Activated CD4-positive, alpha-beta T cell treated with anti-CD3 and anti-CD28 coated beads for 36 hours (primary cell): ENCODE results near the gene SLC6A12. TPM values are rescaled to one million over a fixed set of nuclear protein-coding genes. Genes with fewer than 3 reads are reported as not detected.

ENCODE experiments used
- ATAC-seq: fragments of 200-7000 bp; cut with Tn5 transposase; one replicate; pipeline ENCODE4 v1.10.0; 2021; ENCODE audit warnings: mild to moderate bottlenecking, moderate library complexity
- CTCF ChIA-PET: fragments of 350-600 bp; sonication (Branson Sonifier 250); formaldehyde crosslinking; loops from one replicate; lab custom pipeline; 2021; ENCODE audit warnings: antibody characterized with exemption; lab: Charles Lee
- POLR2A ChIA-PET: fragments of 350-600 bp; sonication (Branson Sonifier 250); formaldehyde crosslinking; loops from one replicate; lab custom pipeline; 2021; ENCODE audit warnings: antibody characterized with exemption, inconsistent platforms; lab: Charles Lee
- DNase-seq: peaks from one replicate; pipeline ENCODE4 v3.0.0-alpha.2; 2020
- H3K27ac Mint-ChIP-seq: one replicate; pipeline ENCODE4 v1.8.0; 2021; ENCODE audit warnings: mixed read lengths
- H3K27me3 Mint-ChIP-seq: one replicate; pipeline ENCODE4 v1.8.0; 2021; ENCODE audit warnings: mixed read lengths
- H3K36me3 Mint-ChIP-seq: one replicate; pipeline ENCODE4 v1.8.0; 2021; ENCODE audit warnings: low read depth, mixed read lengths
- H3K4me1 Mint-ChIP-seq: one replicate; pipeline ENCODE4 v1.8.0; 2021; ENCODE audit warnings: mixed read lengths
- H3K4me3 Mint-ChIP-seq: one replicate; pipeline ENCODE4 v1.8.0; 2021; ENCODE audit warnings: mild to moderate bottlenecking, moderate library complexity, mixed read lengths
- H3K9me3 Mint-ChIP-seq: one replicate; pipeline ENCODE4 v1.8.0; 2021; ENCODE audit warnings: low read depth, mixed read lengths
- intact Hi-C, 2 experiments: fragments of 100-400 bp; cut with DNase I in 1 of 2; cut with micrococcal nuclease in 1 of 2; formaldehyde crosslinking; loops; one replicate each; pipeline versions ENCODE4 v1.14.2 to v1.15.1; 2022 to 2024; cut with DNase I, micrococcal nuclease
- total RNA-seq, 2 experiments: library from RNA; stranded (reverse); gene quantifications; one replicate each; pipeline ENCODE4 v1.2.3, GENCODE V29; 2021

SLC6A12 gene
- total RNA-seq, 2 experiments from 2014 or later: 0.35 to 0.37 TPM

DNA sequence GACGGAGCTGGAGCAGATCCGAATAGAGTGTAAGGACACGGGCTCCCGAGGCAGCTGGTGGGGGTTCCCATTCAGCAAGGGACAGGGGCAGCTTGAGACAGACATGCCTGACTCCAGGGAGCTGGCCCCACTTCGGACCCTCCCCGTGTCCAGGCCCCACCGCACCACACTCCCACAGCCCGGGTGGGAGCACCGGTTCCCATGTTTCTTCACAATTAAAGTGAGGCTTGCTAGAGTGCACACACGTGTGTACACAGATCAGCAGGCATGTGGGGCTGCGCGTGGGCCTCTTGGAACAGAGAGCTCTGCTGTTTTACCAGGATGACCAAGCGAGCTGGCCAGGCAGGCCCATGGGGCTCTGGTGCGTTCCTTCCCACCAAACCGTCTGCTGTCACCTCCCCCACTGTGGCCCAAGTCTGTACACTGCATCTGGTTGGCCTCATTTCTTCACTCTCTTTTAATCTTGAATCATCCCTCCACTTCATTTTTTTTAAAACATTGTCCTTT lies 48.0 kb downstream of the SLC6A12 start:
- H3K27me3 Mint-ChIP-seq: no peaks in the 10 kb centered on the region
- intact Hi-C loops: no loop called here
- H3K4me3 Mint-ChIP-seq: no peak overlapping the region
- H3K9me3 Mint-ChIP-seq: no peaks in the 10 kb centered on the region
- DNase-seq: no peak
- CTCF ChIA-PET: no interaction called here
- H3K4me1 Mint-ChIP-seq: peaks cover 10% of the 10 kb centered on the region
- POLR2A ChIA-PET: no interaction called here
- H3K27ac Mint-ChIP-seq: no peak overlapping the region
- no peaks in the 10 kb centered on the region for H3K36me3 Mint-ChIP-seq
- no peak for ATAC-seq

DNA sequence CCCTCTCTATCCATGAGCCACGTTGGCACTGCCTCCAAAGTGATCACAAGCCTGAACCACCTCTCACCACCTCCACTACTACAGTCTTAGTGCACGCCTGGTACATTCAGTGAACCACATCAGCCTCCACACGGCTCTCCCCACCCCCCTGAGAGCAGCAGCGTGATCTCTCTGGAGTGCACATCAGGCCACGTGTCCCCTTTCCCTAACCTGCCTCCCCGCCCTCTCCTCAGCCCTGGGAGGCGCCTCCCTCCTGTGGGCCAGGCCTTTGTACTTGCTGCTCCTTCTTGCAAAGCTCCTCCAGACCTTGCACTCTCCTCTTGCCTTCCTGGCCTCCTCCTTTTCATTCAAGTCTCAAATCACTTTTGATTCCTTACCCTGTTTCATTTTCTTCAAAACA lies 49.8 kb downstream of the SLC6A12 start:
- Mint-ChIP-seq H3K4me1 (peaks cover 6% of the 10 kb centered on the region), H3K27me3 (no peaks in the 10 kb centered on the region), H3K27ac (no peak overlapping the region), H3K9me3 (no peaks in the 10 kb centered on the region), H3K4me3 (no peak overlapping the region), H3K36me3 (no peaks in the 10 kb centered on the region)
- intact Hi-C loops: no loop called here
- DNase-seq (no peak), ATAC-seq (no peak)
- ChIA-PET POLR2A (no interaction called here), CTCF (no interaction called here)

DNA sequence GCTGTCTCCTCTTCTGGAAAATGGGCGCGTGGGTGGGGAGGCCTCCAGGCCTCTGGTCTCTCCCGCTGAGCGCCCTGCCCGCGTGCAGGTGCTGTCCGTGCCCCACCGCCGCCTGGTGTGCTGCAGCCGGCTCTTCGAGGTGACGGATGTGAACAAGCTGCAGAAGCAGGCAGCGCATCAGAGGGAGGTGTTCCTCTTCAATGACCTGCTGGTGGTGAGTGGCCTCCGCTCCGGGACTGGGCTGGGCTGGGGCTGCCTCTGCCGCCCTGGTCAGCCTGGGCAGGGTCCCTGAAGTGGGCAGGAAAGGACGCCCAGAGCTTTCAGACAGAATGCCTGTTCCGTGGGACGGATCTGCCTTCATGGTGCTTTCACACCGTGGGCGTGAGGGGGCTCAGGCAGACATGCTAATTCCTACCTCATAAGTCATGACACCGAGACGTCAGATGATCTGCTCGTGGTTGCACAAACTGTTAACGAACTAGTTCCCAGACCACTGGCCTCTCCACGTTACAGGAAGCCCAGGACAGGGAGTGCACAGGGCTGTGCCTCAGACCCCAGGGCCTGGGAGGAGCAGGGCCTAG lies 50.5 kb downstream of the SLC6A12 start:
- H3K27ac Mint-ChIP-seq: no peak overlapping the region
- CTCF ChIA-PET: no interaction called here

DNA sequence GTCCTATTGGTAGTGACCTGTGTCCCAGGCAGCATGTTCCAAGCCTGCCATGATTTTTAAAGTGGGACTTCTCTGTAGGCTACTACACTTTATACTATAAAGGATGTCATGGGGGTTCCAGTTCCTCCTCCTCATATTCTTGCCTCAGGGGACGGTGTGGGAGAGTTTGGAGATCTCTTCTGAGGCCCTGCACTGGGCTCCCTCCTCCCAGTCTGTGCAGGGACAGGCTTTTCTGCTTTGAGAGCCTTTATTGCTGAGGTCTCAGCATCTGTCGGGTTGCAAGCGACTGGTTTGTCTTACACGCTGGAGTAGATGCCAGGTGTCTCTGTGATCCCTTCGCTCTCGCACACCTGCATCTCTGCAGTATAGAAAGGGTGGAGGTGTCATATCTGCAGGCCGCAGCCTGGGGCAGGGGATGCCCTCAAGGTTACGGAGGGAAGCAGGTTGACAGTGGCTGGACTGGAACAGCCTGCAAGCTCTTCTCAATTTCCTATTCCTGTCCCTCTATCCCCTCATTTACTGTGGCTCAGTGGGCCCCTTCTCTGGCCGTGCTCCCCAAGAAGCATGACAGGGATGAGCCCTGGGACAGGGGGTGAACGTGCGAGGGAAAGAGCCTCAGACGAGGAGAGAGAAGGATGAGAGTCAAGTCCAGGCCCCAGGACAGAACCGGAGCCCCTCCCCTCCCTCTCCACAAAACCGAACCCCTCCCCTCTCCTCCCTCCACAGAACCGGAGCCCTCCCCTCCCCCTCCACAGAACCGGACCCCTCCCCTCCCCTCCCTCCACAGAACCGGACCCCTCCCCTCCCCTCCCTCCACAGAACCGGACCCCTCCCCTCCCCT lies 51.3 kb downstream of the SLC6A12 start:
- H3K4me1 Mint-ChIP-seq: no peaks in the 10 kb centered on the region
- no peak overlapping the region for H3K27ac Mint-ChIP-seq
- ATAC-seq (no peak), DNase-seq (no peak)
- intact Hi-C loops: no loop called here
- no peak overlapping the region for H3K4me3 Mint-ChIP-seq
- H3K36me3 Mint-ChIP-seq: no peaks in the 10 kb centered on the region
- H3K27me3 Mint-ChIP-seq: no peaks in the 10 kb centered on the region
- ChIA-PET CTCF (no interaction called here), POLR2A (no interaction called here)
- no peaks in the 10 kb centered on the region for H3K9me3 Mint-ChIP-seq

More for the DNA sequence above, 50.5 kb downstream of the SLC6A12 start:
- no peak for DNase-seq
- H3K27me3 Mint-ChIP-seq: no peaks in the 10 kb centered on the region
- no peak for ATAC-seq
- no peaks in the 10 kb centered on the region for H3K9me3 Mint-ChIP-seq
- H3K36me3 Mint-ChIP-seq: no peaks in the 10 kb centered on the region
- H3K4me3 Mint-ChIP-seq: no peak overlapping the region
- intact Hi-C loops: no loop called here
- POLR2A ChIA-PET: no interaction called here
- no peaks in the 10 kb centered on the region for H3K4me1 Mint-ChIP-seq

DNA sequence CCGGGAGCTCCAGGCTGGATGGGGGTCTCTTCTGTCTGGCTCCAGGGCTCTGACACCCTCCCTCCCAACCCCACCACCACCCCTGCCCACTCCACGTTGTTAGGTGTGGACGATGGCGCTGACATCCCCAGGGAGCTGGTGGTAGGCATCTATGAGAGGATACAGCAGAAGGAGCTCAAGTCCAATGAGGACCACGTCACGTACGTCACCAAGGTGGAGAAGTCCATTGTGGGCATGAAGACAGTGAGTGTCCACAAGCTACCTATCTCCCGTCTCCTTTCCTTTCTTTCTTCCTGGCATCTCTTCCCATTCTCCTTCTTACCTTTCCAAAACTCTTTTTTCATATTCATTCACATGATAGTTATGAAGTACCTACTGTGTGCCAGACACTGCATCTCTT lies 52.1 kb downstream of the SLC6A12 start:
- DNase-seq (no peak), ATAC-seq (no peak)
- intact Hi-C loops: no loop called here
- Mint-ChIP-seq H3K27ac (no peak overlapping the region), H3K9me3 (no peaks in the 10 kb centered on the region), H3K4me3 (no peak overlapping the region), H3K36me3 (no peaks in the 10 kb centered on the region), H3K27me3 (no peaks in the 10 kb centered on the region), H3K4me1 (no peaks in the 10 kb centered on the region)
- ChIA-PET CTCF (no interaction called here), POLR2A (no interaction called here)

DNA sequence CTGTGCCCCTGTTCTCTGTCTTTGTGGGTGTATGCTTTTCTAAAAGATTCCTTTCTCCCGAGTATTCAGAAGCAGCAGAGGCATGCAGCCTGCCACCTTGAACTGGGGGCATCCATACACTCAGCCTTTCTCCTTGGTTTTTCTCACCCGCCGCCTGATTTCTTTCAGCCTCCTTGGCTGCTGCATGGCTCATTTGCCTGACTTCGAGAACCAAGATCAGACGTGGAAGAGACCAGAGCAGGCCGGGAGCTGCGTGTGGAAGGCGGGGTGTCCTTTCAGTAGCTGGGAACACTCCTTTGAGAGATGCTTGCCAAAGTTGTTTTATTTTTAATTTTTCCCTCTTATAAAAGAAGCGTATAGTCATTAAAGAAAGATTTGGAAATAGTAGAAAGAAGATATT lies 53.1 kb downstream of the SLC6A12 start:
- DNase-seq (no peak), ATAC-seq (no peak)
- Mint-ChIP-seq H3K36me3 (no peaks in the 10 kb centered on the region), H3K4me1 (no peaks in the 10 kb centered on the region), H3K9me3 (no peaks in the 10 kb centered on the region), H3K4me3 (no peak overlapping the region), H3K27me3 (no peaks in the 10 kb centered on the region), H3K27ac (no peak overlapping the region)
- POLR2A ChIA-PET: no interaction called here
- intact Hi-C loops: no loop called here
- CTCF ChIA-PET: no interaction called here

DNA sequence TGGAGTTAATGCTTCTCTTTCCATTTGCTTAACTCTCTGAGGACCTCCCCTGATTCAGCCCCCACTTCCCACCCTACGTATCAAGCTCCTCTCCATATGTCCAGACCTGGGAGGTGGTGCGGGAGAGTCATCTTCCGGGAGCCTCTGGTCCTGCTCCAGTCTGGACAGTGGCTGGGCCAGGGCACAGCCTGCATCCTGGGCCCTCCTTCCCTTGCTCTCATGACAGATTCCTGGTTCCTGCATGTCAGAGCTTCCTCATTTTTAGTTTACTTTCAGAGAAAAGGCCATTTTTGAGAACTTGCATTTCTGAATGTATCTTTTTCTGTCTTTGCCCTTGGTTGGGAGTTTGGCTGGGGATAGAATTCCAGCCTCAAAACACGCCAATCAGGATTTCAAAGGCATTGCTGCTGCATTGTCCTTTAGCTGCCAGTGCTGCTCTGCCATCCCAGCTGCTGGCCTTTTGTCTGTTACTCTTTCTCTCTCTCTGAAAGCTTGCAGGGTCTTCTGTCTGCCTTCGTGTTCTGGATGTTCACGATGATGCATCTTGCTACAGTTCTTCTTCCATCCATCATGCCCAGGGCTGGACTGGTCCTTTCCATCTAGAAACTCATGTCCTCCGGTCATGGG lies 54.7 kb downstream of the SLC6A12 start:
- Mint-ChIP-seq H3K27me3 (no peaks in the 10 kb centered on the region), H3K4me1 (no peaks in the 10 kb centered on the region), H3K27ac (no peak overlapping the region), H3K9me3 (no peaks in the 10 kb centered on the region), H3K36me3 (no peaks in the 10 kb centered on the region), H3K4me3 (no peak overlapping the region)
- DNase-seq (no peak), ATAC-seq (no peak)
- intact Hi-C loops: no loop called here
- ChIA-PET CTCF (interaction anchor here (0.8 to 1.3 kb wide), 2 partner anchors 21 to 52 kb away, joined by 3 read pairs; no protein-coding TSS in a partner anchor), POLR2A (no interaction called here)

DNA sequence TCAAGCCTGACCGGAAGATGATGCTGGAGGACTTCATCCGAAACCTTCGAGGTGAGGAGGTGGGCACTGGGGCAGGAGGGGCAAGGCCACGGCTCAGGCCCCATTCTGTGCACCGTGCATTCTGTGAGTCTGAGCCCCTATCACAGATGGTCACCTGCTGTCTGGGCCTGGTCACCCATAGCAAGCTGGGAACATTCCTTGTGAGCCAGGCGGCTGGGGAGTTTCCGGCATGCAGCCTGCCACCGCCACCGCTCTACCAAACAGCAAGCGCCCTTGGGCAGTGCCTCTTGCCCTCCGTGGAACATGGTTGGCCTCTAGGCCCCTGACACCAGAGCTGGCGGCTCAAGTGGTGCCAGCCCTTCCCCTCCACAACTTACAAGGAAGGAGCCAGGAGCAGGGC lies 56.3 kb downstream of the SLC6A12 start:
- ATAC-seq: no peak
- intact Hi-C loops: no loop called here
- H3K9me3 Mint-ChIP-seq: no peaks in the 10 kb centered on the region
- H3K4me3 Mint-ChIP-seq: no peak overlapping the region
- H3K27ac Mint-ChIP-seq: no peak overlapping the region
- no peaks in the 10 kb centered on the region for H3K36me3 Mint-ChIP-seq
- H3K4me1 Mint-ChIP-seq: no peaks in the 10 kb centered on the region
- DNase-seq: no peak
- no peaks in the 10 kb centered on the region for H3K27me3 Mint-ChIP-seq
- POLR2A ChIA-PET: no interaction called here
- CTCF ChIA-PET: no interaction called here

DNA sequence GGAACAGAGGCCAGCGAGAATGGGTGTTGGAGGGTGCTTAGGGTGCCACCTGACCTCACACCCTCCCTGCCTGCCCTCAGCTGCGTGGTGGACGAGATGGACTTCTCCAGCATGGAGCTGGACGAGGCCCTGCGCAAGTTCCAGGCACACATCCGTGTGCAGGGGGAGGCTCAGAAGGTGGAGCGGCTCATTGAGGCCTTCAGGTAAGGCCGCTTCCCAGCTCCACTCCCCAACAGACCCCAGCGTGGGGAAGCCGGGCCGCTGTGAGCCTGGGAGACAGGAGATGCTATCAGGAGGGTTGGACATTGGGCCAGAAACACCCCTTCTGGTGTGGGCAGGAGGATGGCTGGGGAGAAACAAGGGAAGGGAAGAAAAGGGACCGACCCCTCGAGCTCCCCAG lies 57.0 kb downstream of the SLC6A12 start:
- Mint-ChIP-seq H3K27ac (no peak overlapping the region), H3K36me3 (no peaks in the 10 kb centered on the region), H3K4me1 (no peaks in the 10 kb centered on the region), H3K9me3 (no peaks in the 10 kb centered on the region), H3K4me3 (no peak overlapping the region), H3K27me3 (no peaks in the 10 kb centered on the region)
- DNase-seq (no peak), ATAC-seq (no peak)
- ChIA-PET POLR2A (no interaction called here), CTCF (no interaction called here)
- intact Hi-C loops: no loop called here

DNA sequence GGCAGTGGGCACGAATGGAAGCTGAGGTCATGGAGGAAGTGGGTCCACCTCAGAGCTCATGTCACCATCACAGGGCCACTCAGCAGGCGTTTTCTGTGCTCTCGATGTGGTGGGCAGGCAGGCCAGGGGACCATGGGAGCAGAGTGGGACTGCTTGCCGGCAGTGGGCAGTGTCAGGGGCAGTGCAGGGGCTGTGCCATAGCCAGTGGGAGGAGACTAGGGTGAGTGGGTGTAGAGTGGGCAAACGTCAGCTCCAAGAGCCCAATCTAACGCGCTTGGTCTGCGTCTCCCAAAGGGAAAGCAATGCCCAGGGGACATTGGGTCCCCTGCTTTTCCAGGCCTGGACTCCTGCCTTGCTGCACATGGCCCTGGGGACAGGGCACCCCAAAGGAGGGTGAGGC lies 58.3 kb downstream of the SLC6A12 start:
- no peak overlapping the region for H3K4me3 Mint-ChIP-seq
- ChIA-PET CTCF (no interaction called here), POLR2A (interaction anchor here (0.6 kb wide), 1 partner anchor 349 kb away, joined by 4 read pairs; no protein-coding TSS in a partner anchor)
- ATAC-seq (no peak), DNase-seq (no peak)
- no peaks in the 10 kb centered on the region for H3K27me3 Mint-ChIP-seq
- H3K4me1 Mint-ChIP-seq: no peaks in the 10 kb centered on the region
- no peaks in the 10 kb centered on the region for H3K36me3 Mint-ChIP-seq
- no peak overlapping the region for H3K27ac Mint-ChIP-seq
- intact Hi-C loops: no loop called here
- no peaks in the 10 kb centered on the region for H3K9me3 Mint-ChIP-seq

DNA sequence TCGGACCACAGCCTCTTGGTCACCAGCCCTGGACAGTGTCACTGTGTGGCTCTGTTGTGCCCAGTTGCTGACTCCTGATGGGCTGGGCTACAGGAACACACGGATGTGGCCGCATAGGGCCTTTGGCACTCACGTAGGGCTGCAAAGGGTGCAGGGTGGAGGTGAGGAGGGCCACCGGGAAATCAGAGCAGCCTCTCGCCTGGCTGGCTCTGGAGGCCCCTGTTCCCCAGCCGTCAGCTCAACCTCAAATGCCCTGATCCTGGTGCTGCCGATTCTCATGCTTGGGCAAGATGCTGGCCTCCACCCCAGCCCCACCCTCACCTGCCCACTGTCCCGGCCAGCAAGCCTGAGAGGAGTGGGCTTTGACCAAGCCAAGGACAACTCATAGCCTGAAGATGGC lies 59.0 kb downstream of the SLC6A12 start:
- Mint-ChIP-seq H3K36me3 (no peaks in the 10 kb centered on the region), H3K27ac (no peak overlapping the region), H3K27me3 (no peaks in the 10 kb centered on the region), H3K4me1 (no peaks in the 10 kb centered on the region), H3K4me3 (no peak overlapping the region), H3K9me3 (no peaks in the 10 kb centered on the region)
- POLR2A ChIA-PET: interaction anchor here (0.6 kb wide), 1 partner anchor 349 kb away, joined by 4 read pairs; no protein-coding TSS in a partner anchor
- intact Hi-C loops: no loop called here
- ATAC-seq: no peak
- no peak for DNase-seq
- CTCF ChIA-PET: no interaction called here

DNA sequence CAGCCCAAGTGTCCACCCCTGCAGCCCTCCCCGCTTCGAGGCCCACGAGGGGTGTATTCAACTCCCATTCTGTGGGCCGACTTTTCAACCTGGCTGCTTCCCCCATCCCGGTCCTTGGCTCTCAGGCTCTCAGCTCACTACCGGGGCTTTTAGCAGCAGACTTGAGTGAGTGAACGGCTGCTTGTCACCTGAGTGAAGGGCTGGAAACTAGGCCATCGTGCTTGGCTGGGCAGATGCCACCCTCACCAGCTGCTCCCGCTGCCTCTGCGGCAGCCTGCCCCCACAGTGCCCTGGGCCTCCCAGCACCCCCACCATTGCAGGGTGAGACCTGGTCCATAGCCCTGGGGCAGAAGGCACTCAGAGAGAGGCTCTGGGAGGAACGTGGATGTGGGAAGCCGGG lies 59.9 kb downstream of the SLC6A12 start:
- intact Hi-C loops: no loop called here
- Mint-ChIP-seq H3K27me3 (no peaks in the 10 kb centered on the region), H3K27ac (no peak overlapping the region), H3K36me3 (no peaks in the 10 kb centered on the region), H3K4me1 (no peaks in the 10 kb centered on the region), H3K4me3 (no peak overlapping the region), H3K9me3 (no peaks in the 10 kb centered on the region)
- ATAC-seq (no peak), DNase-seq (no peak)
- ChIA-PET POLR2A (no interaction called here), CTCF (no interaction called here)
